GM23338 (cell line): ENCODE measurements around the gene FCHSD2.

Source experiments
- CTCF ChIP-seq, 2 experiments: fragments of 200-600 bp in 1 of 2; sonication (generic) in 1 of 2; conservative IDR thresholded peaks; 2 replicates each; pipeline versions ENCODE4 v1.5.1 to v1.6.1; 2016 to 2017; ENCODE audit warnings: antibody characterized with exemption in 2 of 2, low read depth in 2 of 2, mild to moderate bottlenecking in 2 of 2, moderate library complexity in 1 of 2
- EZH2 ChIP-seq: fragments of 200-600 bp; sonication (generic); IDR thresholded peaks from one replicate; pipeline ENCODE4 v1.8.0; 2017; ENCODE audit warnings: antibody characterized with exemption, mild to moderate bottlenecking, low read depth; ENCODE audit not compliant: unreplicated experiment
- REST ChIP-seq: IDR thresholded peaks from one replicate; pipeline ENCODE4 v1.6.1; 2018; ENCODE audit warnings: antibody characterized with exemption; ENCODE audit not compliant: unreplicated experiment

- TF ChIP-seq CTCF (conservative IDR thresholded peaks at IDR 0.05; ENCODE audit: low read depth in 2 of 2) (no peak), EZH2 (no peak), REST (no peak)
Measured at GRCh38 chr11:72935700-72936099, 206.4 kb downstream of the FCHSD2 start.
